Right renal cortex interstitium (tissue), 3 donors: Measurements from ENCODE around the gene THSD4. TPM values are rescaled to one million over a fixed set of nuclear protein-coding genes. Genes with fewer than 3 reads are reported as not detected.

Experiments
- DNase-seq, 3 donors: peaks; one replicate each; pipeline ENCODE4 v3.0.0-alpha.2; 2013; ENCODE audit warnings: low read depth in 3 of 3, low spot score in 2 of 3
- polyA plus RNA-seq, 3 donors: library from polyadenylated mRNA; unstranded; fragments of 120-200 nt; gene quantifications; one replicate each; pipeline ENCODE4 v1.2.1, GENCODE V29; 2013; ENCODE audit not compliant: insufficient read length in 3 of 3

Gene THSD4
- polyA plus RNA-seq, 3 donors = 31.9 to 39.4 (median 33.2) TPM

DNA sequence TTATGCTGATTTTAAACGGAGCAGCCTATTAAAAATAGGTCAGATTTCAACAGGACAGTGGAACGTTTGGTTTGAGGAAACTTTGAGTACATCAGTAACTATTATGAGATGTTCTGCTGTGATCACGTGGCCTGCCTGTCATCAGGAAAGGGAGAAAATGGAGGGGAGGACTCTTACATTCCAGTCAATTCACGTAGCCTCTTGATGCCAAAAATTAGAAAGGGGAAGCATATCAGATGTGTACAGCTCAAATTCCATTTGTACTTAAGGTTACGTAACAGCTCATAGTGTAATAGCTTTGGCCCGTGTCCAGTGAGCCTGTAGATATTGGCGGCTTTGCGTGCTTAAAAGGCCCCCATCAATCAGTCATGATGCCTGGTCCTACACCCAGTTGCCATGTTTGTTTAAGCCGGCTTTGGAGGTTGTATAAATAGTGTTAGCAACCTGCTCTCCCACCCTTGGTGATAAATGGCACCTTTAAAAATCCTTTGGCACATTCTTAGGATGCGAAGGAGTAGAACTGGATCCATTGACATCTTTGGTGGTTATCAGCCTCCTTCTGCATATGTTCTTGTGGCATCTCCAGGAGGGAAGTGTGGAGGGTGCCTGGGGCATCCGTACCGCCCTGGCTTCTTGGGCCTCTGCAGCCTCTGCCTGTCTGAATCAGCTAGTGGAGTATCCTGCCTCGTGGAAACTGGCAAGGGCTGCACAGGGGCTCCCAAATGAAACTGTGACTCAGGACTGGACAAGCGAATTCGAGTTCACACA lies 163.9 kb downstream of the THSD4 start:
- no peak for DNase-seq

DNA sequence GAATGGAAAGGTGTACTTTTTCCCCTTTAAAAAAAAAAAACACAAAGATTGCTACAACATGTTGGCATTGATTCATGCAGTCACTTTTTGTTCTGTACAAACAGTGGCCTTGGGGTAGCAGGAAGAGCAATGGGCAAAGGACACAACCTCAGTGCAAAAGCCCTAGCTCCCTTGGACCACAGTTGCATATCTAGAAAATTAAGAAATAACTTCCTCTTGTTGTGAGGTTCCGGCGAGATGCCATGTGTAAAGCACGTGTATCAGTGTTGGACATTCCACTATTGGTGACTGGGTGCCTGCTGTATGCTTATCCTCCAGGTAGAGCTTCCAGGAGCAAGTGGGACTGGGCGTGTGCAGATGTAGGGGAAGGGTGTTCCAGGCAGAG lies 164.5 kb downstream of the THSD4 start:
- DNase-seq = no peak

- no peak for DNase-seq
These were observed 164.9 kb downstream of the THSD4 start for GRCh38 chr15:71280206-71280605.

- DNase-seq = no peak
These were observed 166.0 kb downstream of the THSD4 start for GRCh38 chr15:71281256-71281655.

GRCh38 chr15:71282076-71282475 lies 166.8 kb downstream of the THSD4 start:
- no peak for DNase-seq

GRCh38 chr15:71288348-71288955 lies 173.2 kb downstream of the THSD4 start:
- DNase-seq = no peak

- no peak for DNase-seq
These were observed 174.7 kb downstream of the THSD4 start for GRCh38 chr15:71290002-71290401.

GRCh38 chr15:71290881-71291635 lies 175.8 kb downstream of the THSD4 start:
- DNase-seq = no peak

GRCh38 chr15:71291723-71292122 lies 176.5 kb downstream of the THSD4 start:
- DNase-seq = no peak

DNA sequence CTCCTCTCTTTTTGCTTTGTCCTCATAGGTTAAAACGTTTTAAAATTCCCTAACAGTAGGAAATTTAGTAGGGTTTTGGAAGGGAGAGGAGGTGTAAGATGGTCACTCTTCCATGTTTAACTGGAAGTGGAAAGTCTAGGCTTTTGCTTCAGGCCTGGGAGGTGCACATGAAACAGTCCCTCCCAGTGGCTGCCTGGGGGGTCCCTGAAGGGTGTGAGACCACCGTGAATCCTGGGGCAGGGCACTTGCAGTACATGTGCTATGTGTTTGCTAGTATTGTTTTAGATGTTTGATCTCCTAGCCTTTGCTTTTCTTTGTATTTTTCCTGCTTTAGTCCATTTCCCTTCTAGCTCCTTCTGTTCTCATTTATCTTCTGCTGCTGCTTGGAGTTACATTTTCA lies 178.5 kb downstream of the THSD4 start:
- no peak for DNase-seq

DNA sequence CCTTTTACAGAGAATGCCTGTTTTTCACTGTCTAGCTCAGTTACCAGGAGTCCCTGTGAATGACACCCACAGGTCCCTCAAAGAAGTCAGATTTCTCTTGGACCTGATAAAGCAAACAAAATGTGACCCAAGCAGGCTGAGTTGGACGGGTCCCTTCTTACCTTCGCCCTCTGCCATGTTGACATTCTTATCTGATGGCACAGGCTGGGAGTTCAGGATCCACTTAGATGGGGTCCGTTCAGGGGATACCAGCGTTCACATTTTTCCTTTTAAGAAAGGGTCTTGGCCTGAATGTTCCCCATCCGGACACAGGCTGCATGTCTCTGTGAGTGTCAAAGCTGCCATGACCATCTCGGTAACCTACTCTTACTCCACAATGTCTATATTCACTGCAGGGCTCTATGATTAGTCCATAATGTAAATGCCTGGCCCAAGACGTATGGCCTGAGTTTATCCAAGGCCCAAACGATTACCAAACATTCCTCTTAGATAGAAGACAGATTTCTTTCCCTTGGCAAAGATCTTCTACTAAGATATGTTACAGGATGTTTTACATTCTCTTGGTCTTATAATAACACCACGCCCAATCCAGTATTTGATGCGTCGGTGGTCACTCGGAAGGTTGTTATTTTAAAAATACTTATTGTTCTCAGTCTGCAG lies 179.1 kb downstream of the THSD4 start:
- no peak for DNase-seq

GRCh38 chr15:71294911-71295602 lies 179.8 kb downstream of the THSD4 start:
- no peak for DNase-seq

DNA sequence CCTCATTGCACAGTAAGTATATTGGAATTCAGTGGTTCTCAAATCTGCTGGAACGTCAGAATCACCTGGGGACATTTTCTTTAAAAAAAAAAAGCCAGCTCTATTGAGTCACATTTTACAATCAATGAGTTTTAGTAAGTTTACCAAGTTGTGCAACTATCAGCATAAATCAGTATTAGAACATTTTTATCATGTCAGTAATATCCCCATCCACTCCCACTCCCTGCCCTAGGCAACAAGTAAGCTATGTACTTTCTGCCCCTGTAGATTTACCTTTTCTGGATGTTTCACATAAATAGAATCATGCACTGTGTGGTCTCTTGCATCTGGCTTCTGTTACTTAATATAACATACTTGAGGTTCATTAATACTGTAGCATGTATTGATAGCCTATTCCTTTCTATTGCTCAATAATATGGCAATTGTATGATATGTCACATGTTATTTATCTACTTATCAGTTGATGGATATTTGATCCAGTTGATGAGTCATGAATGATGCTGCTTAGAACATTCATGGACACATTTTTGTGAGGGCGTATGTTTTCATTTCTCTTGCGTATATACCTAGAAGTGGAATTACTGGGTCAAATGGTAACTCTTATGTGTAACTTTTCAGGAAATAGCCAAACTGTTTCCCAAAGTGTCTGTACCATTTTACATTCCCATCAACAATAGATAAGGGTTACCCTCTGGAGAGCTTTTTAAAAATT lies 180.5 kb downstream of the THSD4 start:
- DNase-seq = no peak

GRCh38 chr15:71296315-71296679 lies 181.0 kb downstream of the THSD4 start:
- DNase-seq = no peak

DNA sequence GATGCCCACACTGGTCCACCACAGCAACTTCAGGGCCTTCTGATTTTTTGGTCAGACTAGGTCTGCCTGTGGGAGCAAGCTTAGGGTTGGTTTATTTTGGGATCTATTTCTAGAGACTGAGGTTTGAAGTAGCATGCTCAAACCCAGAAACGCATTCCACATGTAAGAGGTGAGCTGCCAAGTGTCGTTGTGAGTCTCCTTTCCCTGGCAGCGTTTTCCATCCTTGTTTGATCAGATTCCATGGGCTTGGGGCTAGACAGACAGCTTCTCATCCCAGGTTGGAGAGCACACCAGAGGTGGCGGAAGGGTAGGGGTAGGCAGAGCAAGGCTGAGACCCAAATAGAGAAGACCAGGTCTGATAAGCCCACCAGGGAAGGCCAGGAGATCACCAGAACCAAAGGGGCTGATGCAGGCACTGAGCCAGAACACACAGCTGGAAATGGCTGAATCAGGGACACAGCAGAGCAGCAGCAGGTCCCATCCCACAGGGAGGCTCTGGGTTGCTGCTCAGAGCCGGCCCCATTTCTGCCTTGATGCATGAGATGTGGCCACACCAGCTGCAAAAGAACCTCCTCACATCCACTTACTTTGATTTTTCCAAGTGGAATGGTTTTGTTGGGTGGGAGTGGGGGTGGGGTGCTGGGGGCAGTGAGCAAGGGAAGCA lies 186.8 kb downstream of the THSD4 start:
- no peak for DNase-seq

- DNase-seq = no peak
These were observed 187.7 kb downstream of the THSD4 start for GRCh38 chr15:71302861-71303410.

DNA sequence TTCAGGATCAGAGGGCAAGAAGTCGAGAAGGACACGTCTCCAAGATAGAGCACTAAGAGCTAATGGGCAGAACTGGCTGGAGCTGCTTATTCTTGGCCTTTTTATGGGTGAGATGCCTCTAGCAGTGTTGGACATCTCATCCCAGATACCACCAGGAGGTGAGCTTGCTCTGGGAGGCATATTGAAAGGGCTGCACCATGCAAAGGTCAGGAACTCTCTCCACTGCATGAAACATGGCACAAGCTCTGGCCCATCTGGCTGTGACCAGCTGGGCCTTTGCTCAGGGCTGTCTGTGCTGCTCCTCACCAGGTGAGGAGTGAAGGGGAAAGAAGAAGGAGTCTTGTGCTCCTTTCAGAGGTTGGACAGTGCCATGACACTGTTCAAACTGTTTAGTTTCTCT lies 188.7 kb downstream of the THSD4 start:
- no peak for DNase-seq

DNA sequence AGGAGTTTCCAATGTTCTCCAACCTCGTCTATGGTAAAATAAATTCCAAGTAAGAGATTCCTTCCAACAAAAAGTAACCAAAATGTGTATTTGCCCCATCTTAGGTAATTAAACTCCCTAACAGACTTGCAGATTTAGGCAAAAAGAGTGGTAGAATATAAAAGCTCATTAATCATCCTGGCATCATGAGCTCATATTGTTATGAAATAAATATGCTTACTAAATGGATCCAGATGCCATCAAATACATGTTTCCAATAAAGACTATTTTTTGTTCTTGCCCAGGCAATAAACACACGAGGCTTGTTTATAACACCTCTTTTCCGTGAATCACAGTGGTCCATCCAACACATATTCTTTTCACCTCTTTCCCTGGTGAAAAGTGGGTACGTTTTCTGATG lies 189.4 kb downstream of the THSD4 start:
- DNase-seq = no peak

DNA sequence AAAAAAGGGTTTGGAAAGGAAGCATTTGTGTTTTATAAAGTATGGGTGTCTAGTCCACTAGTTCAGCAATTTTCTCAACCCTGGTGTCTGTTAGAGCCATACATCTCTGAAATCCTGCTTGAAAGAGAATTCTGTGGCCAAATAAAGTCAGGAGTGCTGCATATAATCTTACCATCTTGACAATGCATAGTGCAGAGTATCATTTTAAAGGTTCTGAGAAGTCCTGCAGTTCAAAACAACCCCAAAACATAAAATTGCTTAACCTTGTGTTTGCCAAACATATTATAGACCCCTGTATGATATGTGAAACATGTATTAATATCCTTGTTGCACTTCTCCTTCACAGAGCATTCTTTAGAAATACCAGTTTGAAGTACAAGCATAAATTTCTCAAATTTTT lies 191.3 kb downstream of the THSD4 start:
- no peak for DNase-seq
